Thyroid gland (tissue), 4 donors: Measurements from ENCODE around the gene CCR8. TPM values are rescaled to one million over a fixed set of nuclear protein-coding genes. Genes with fewer than 3 reads are reported as not detected.
A peak's percentile ranks its signal among the peaks of the same experiment; 100 is the strongest.

Experiments used
- DNase-seq, 2 donors: peaks; one replicate each; pipeline ENCODE4 v3.0.0-alpha.2; 2019
- H3K27ac ChIP-seq, 3 donors: fragments of 200-600 bp; sonication (generic); 1 replicate in 2 of 3; 2 replicates in 1 of 3; pipeline ENCODE4 v1.5.1; 2016 to 2019; ENCODE audit warnings: mild to moderate bottlenecking in 1 of 3, moderate library complexity in 1 of 3
- H3K27me3 ChIP-seq: fragments of 200-600 bp; sonication (generic); one replicate; pipeline ENCODE4 v1.5.1; 2019
- H3K36me3 ChIP-seq, 2 donors: fragments of 200-600 bp; sonication (generic); one replicate each; pipeline ENCODE4 v1.5.1; 2016 to 2019
- H3K4me1 ChIP-seq, 2 donors: fragments of 200-600 bp; sonication (generic); one replicate each; pipeline ENCODE4 v1.5.1; 2017 to 2019
- H3K4me3 ChIP-seq, 3 donors: fragments of 200-600 bp; sonication (generic); replicated peaks in 1 of 3; 1 replicate in 2 of 3; 2 replicates in 1 of 3; pipeline ENCODE4 v1.5.1; 2016; ENCODE audit warnings: mild to moderate bottlenecking in 1 of 3
- H3K9me3 ChIP-seq: fragments of 200-600 bp; sonication (generic); one replicate; pipeline ENCODE4 v1.5.1; 2017
- POLR2A ChIP-seq, 2 donors: fragments of 450-650 bp; IDR thresholded peaks; one replicate each; pipeline ENCODE4 v1.6.1; 2017; ENCODE audit warnings: antibody characterized with exemption in 2 of 2, mild to moderate bottlenecking in 2 of 2, moderate library complexity in 1 of 2
- WGBS, 2 donors: methylation state at CpG; one replicate each; pipeline ENCODE4 v1.1.5; 2017; 5-methylcytosine and 5-hydroxymethylcytosine counted together
- intact Hi-C: fragments of 100-400 bp; cut with DNase I; formaldehyde crosslinking; loops from one replicate; pipeline ENCODE4 v1.15.1; 2023
- total RNA-seq, 4 donors: library from RNA; depleted of rRNA; stranded (reverse); fragments of >200 nt; gene quantifications; one replicate each; pipeline ENCODE4 v1.2.3, GENCODE V29; 2016
- TF ChIP-seq, protein P1 (sequence below), 6 experiments: fragments of 200-600 bp in 3 of 6; fragments of 450-650 bp in 3 of 6; sonication (generic) in 3 of 6; IDR thresholded peaks; one replicate each; pipeline ENCODE4 v1.5.1; 2016 to 2019; ENCODE audit warnings: antibody characterized with exemption in 6 of 6, mild to moderate bottlenecking in 2 of 6, inconsistent platforms in 1 of 6, moderate library complexity in 1 of 6

CCR8 gene
- total RNA-seq, 4 donors from 2014 or later = not detected

DNA sequence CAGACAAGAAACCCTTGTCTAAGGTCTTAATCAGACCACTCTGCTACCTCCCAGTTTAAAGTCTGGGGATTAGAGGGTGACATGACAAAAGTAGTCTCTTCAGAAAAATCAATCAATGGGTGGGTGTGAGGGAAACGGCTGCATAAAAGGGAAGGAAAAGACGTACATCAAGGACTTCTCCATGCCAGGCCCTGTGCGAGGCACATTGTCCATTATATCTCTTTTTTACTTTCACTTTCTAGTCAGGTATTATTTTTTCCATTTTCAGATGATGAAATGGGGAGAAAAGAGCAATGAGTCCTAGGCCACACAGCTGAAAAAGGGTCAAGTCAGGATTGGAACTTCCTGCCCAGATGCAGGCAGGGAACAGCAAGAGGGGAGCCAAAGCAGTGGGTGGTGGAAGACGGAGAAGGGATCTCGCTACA is 45.0 kb upstream of the CCR8 start:
- no peak for TF ChIP-seq POLR2A (IDR thresholded peaks at IDR 0.05)
- TF ChIP-seq, protein P1, sequence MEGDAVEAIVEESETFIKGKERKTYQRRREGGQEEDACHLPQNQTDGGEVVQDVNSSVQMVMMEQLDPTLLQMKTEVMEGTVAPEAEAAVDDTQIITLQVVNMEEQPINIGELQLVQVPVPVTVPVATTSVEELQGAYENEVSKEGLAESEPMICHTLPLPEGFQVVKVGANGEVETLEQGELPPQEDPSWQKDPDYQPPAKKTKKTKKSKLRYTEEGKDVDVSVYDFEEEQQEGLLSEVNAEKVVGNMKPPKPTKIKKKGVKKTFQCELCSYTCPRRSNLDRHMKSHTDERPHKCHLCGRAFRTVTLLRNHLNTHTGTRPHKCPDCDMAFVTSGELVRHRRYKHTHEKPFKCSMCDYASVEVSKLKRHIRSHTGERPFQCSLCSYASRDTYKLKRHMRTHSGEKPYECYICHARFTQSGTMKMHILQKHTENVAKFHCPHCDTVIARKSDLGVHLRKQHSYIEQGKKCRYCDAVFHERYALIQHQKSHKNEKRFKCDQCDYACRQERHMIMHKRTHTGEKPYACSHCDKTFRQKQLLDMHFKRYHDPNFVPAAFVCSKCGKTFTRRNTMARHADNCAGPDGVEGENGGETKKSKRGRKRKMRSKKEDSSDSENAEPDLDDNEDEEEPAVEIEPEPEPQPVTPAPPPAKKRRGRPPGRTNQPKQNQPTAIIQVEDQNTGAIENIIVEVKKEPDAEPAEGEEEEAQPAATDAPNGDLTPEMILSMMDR (IDR thresholded peaks at IDR 0.05) = no peak
- Histone ChIP-seq H3K27ac (no peak overlapping the region), H3K9me3 (no peaks in the 10 kb centered on the region), H3K36me3 (no peaks in the 10 kb centered on the region), H3K4me1 (no peaks in the 10 kb centered on the region), H3K4me3 (no peak overlapping the region), H3K27me3 (no peaks in the 10 kb centered on the region)
- 73 to 74% methylated on average over 5 of the region's 5 CpGs for WGBS, 2 donors
- intact Hi-C loops = loop anchor here (5.0 kb wide), 1 partner anchor 162 kb away; no protein-coding TSS in a partner anchor
- no peak for DNase-seq

DNA sequence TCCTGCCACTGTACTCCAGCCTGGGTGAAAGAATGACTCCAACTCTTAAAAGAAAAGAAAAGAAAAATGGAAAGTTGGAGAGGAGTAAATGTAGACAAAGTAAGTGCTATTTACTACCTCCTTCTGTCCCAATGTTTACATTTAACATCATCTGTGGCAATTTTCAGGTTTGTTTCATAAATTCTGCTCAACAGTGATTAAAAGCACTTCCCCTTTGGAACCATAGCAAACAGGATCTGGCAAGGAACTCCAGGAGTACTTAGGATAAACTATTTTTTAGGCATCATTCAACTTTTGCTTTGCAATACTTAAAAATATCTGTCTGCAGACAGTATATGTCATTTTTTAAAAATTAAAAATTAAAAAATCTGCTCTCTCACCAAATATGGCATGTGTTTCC is 44.2 kb upstream of the CCR8 start:
- Histone ChIP-seq H3K27ac (no peak overlapping the region), H3K36me3 (no peaks in the 10 kb centered on the region), H3K4me3 (no peak overlapping the region), H3K9me3 (no peaks in the 10 kb centered on the region), H3K4me1 (peaks cover 0 to 1% of the 10 kb centered on the region in 2 donors), H3K27me3 (no peaks in the 10 kb centered on the region)
- intact Hi-C loops = loop anchor here (5.0 kb wide), 1 partner anchor 78 kb away; no protein-coding TSS in a partner anchor
- TF ChIP-seq, protein P1 (IDR thresholded peaks at IDR 0.05) = no peak
- TF ChIP-seq POLR2A (IDR thresholded peaks at IDR 0.05) = no peak
- DNase-seq = no peak

- Histone ChIP-seq H3K27me3 (no peaks in the 10 kb centered on the region), H3K9me3 (no peaks in the 10 kb centered on the region), H3K36me3 (no peaks in the 10 kb centered on the region), H3K27ac (no peak overlapping the region), H3K4me3 (no peak overlapping the region), H3K4me1 (peaks cover 0 to 12% of the 10 kb centered on the region in 2 donors)
- no peak for DNase-seq
- intact Hi-C loops = loop anchor here (5.0 kb wide), 1 partner anchor 79 kb away; no protein-coding TSS in a partner anchor
- TF ChIP-seq POLR2A (IDR thresholded peaks at IDR 0.05) = no peak
- TF ChIP-seq, protein P1 (IDR thresholded peaks at IDR 0.05) = no peak
- WGBS, 2 donors = 82 to 86% methylated on average over 3 of the region's 3 CpGs
Measured at GRCh38 chr3:39286771-39287170, 42.7 kb upstream of the CCR8 start.

DNA sequence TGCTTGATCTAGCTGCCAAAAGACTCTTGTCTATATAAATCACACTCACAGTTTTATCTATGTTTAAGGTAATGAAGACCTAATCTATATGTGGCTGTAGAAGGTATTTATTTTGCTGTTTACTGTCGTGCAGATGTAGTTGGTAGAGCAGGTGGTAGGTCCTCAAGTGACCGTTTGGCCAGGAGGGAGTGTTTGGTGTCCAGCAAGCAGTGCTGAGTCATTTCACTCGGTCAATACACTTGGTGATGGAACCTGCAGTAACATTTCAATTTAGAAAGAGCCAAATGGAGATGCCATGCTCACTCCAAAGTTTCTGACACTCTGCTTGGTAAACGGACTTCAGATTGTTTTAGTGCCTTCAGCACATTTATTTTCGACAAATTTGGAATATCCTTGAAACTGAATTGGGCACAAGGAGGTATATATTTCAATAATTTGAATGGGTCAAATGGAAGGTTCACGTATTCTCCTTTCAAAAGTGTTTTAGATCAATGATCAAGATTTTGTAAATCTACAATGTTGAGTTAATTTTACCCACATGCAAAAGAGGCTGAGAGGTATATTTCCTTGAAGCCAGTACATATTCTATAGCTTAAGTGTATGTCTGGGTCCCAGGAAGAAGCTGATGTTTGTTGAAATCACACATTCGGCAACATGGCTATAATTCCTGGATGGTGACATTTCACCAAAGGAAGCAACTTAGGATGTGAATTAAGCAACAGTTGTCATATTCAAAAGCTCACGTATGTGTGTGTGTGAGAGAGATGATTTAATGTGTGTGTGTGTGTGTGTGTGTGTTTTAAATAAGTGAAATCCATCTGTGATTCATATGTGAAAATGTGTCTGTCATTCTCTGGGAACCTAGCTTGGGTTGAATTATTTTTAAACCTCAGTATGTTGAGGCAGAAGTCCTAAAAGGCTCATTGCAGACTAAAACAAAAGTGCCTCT is 42.0 kb upstream of the CCR8 start:
- H3K27me3 ChIP-seq = no peaks in the 10 kb centered on the region
- H3K4me3 ChIP-seq = no peak overlapping the region
- no peak for DNase-seq
- no peak overlapping the region for H3K27ac ChIP-seq
- intact Hi-C loops = loop anchor here (5.0 kb wide), 1 partner anchor 80 kb away; no protein-coding TSS in a partner anchor
- no peaks in the 10 kb centered on the region for H3K36me3 ChIP-seq
- no peaks in the 10 kb centered on the region for H3K9me3 ChIP-seq
- H3K4me1 ChIP-seq = peaks cover 0 to 13% of the 10 kb centered on the region in 2 donors
- WGBS, 2 donors = 76 to 79% methylated on average over 8 of the region's 8 CpGs
- TF ChIP-seq POLR2A (IDR thresholded peaks at IDR 0.05) = no peak
- TF ChIP-seq, protein P1 (IDR thresholded peaks at IDR 0.05) = no peak

DNA sequence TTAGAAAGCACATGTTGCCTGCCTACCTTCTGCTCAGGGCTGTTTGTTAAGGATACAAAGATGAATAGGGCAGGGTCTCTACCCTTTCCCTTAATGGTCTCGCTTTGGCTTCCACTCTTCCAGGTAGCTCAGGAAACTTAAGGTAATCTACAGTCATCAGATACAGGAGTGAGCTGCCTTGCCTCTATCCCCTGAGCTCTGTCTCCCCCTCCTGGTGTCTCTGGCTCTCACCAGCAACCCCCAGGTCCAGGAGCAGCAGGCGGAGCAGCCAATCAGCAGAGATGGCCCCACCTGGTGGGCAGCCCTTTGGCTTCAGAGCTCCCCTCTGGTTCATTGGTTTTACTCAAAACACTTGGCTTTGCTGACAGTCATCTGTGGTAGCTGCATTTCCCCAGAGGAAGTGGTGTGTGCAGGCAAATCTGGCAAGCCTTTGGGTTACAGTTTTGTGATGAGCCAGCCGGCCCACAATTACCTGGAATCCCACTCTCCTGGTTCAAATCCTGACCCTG is 41.2 kb upstream of the CCR8 start:
- Histone ChIP-seq H3K36me3 (no peaks in the 10 kb centered on the region), H3K4me1 (peaks cover 0 to 13% of the 10 kb centered on the region in 2 donors), H3K27ac (peak overlapping the region in 1 of 3 donors; percentile 17), H3K27me3 (no peaks in the 10 kb centered on the region), H3K4me3 (no peak overlapping the region), H3K9me3 (no peaks in the 10 kb centered on the region)
- DNase-seq = peak; percentile 95 to 96
- 19% methylated on average over 3 of the region's 3 CpGs for WGBS, 2 donors
- intact Hi-C loops = loop anchor here (5.0 kb wide), 1 partner anchor 81 kb away; no protein-coding TSS in a partner anchor
- TF ChIP-seq, protein P1 (IDR thresholded peaks at IDR 0.05) = peak; percentile 39 to 98 (median 94)
- TF ChIP-seq POLR2A (IDR thresholded peaks at IDR 0.05) = peak in 1 of 2 donors; percentile 32
